KMS-11 (cell line): Measurements from ENCODE around the gene PRKCZ.

Source experiments
- H2AFZ ChIP-seq: fragments of 200-600 bp; sonication (generic); 2 replicates; pipeline ENCODE4 v1.6.1; 2016; ENCODE audit warnings: antibody characterized with exemption, mixed run types, low read depth
- H3K27ac ChIP-seq: fragments of 200-600 bp; sonication (generic); 2 replicates; pipeline ENCODE4 v1.6.1; 2016; ENCODE audit warnings: mild to moderate bottlenecking, mixed run types
- H3K27me3 ChIP-seq: fragments of 200-600 bp; sonication (generic); 2 replicates; pipeline ENCODE4 v1.6.1; 2017; ENCODE audit warnings: mild to moderate bottlenecking, low read depth, mixed run types, moderate library complexity; ENCODE audit not compliant: insufficient read depth
- H3K36me3 ChIP-seq: fragments of 200-600 bp; sonication (generic); 2 replicates; pipeline ENCODE4 v1.6.1; 2017; ENCODE audit warnings: mild to moderate bottlenecking, mixed run types; ENCODE audit not compliant: insufficient read depth
- H3K4me1 ChIP-seq: fragments of 200-600 bp; sonication (generic); 2 replicates; pipeline ENCODE4 v1.6.1; 2016; ENCODE audit warnings: mild to moderate bottlenecking, low read depth, mixed run types; ENCODE audit not compliant: poor library complexity, severe bottlenecking
- H3K4me2 ChIP-seq: fragments of 200-600 bp; sonication (generic); 2 replicates; pipeline ENCODE4 v1.7.0; 2016; ENCODE audit warnings: mild to moderate bottlenecking, mixed run types
- H3K4me3 ChIP-seq: fragments of 200-600 bp; sonication (generic); IDR thresholded peaks from 2 replicates; pipeline ENCODE4 v1.6.1; 2017; ENCODE audit warnings: low read depth, low read length, mixed read lengths; ENCODE audit not compliant: insufficient read depth
- H3K79me2 ChIP-seq: fragments of 200-600 bp; sonication (generic); 2 replicates; pipeline ENCODE4 v1.6.1; 2016; ENCODE audit warnings: low read depth, mixed run types; ENCODE audit not compliant: insufficient read depth
- H3K9ac ChIP-seq: fragments of 200-600 bp; sonication (generic); 2 replicates; pipeline ENCODE4 v1.6.1; 2016; ENCODE audit warnings: mild to moderate bottlenecking, mixed run types
- H4K20me1 ChIP-seq: fragments of 200-600 bp; sonication (generic); 2 replicates; pipeline ENCODE4 v1.6.1; 2016; ENCODE audit warnings: mild to moderate bottlenecking, mixed run types; ENCODE audit not compliant: insufficient read depth
- TF ChIP-seq, protein P1 (sequence below): fragments of 200-600 bp; sonication (generic); conservative IDR thresholded peaks from 2 replicates; pipeline ENCODE4 v1.6.1; 2017; ENCODE audit warnings: low read depth, mild to moderate bottlenecking, antibody characterized with exemption, low read length, moderate library complexity, mixed read lengths

Gene PRKCZ

GRCh38 chr1:2152954-2153353, 102.7 kb downstream of the PRKCZ start:
- no peak overlapping the region for H3K9ac ChIP-seq
- no peaks in the 10 kb centered on the region for H3K79me2 ChIP-seq
- peaks cover 57% of the 10 kb centered on the region; the same call in 1 of the 2 replicates for H3K27me3 ChIP-seq
- TF ChIP-seq, protein P1, sequence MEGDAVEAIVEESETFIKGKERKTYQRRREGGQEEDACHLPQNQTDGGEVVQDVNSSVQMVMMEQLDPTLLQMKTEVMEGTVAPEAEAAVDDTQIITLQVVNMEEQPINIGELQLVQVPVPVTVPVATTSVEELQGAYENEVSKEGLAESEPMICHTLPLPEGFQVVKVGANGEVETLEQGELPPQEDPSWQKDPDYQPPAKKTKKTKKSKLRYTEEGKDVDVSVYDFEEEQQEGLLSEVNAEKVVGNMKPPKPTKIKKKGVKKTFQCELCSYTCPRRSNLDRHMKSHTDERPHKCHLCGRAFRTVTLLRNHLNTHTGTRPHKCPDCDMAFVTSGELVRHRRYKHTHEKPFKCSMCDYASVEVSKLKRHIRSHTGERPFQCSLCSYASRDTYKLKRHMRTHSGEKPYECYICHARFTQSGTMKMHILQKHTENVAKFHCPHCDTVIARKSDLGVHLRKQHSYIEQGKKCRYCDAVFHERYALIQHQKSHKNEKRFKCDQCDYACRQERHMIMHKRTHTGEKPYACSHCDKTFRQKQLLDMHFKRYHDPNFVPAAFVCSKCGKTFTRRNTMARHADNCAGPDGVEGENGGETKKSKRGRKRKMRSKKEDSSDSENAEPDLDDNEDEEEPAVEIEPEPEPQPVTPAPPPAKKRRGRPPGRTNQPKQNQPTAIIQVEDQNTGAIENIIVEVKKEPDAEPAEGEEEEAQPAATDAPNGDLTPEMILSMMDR = no peak
- H3K4me3 ChIP-seq = no peak overlapping the region
- H4K20me1 ChIP-seq = no peaks in the 10 kb centered on the region
- no peak overlapping the region for H3K4me2 ChIP-seq
- no peaks in the 10 kb centered on the region for H3K36me3 ChIP-seq
- H2AFZ ChIP-seq = no peak overlapping the region
- H3K27ac ChIP-seq = no peak overlapping the region
- no peaks in the 10 kb centered on the region for H3K4me1 ChIP-seq

- Histone ChIP-seq H3K4me3 (no peak overlapping the region), H3K27me3 (peaks cover 67% of the 10 kb centered on the region; the same call in 1 of the 2 replicates), H3K79me2 (no peaks in the 10 kb centered on the region), H3K4me1 (no peaks in the 10 kb centered on the region), H2AFZ (no peak overlapping the region), H3K4me2 (no peak overlapping the region), H3K36me3 (no peaks in the 10 kb centered on the region), H3K9ac (no peak overlapping the region), H3K27ac (no peak overlapping the region), H4K20me1 (no peaks in the 10 kb centered on the region)
- TF ChIP-seq, protein P1 = no peak
Observed at GRCh38 chr1:2154022-2154421, 103.8 kb downstream of the PRKCZ start.

DNA sequence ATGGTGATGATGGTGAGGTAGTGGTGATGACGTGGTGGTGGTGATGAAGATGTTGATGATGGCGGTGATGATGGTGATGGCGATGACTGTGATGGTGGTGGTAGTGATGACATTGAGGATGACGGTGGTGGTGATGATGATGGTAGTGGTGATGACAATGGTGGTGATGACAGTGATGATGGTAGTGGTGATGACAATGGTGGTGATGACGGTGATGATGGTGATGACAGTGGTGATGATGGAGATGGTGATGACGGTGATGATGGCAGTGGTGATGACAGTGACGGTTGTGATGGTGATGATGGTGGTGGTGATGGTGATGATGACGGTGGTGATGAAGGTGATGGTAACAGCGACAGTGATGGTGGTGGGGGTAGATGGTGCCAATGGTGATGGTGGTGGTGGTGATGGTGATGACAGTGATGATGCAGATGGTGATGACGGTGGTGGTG, 105.0 kb downstream of the PRKCZ start:
- H2AFZ ChIP-seq = no peak overlapping the region
- no peaks in the 10 kb centered on the region for H3K36me3 ChIP-seq
- no peak overlapping the region for H3K4me2 ChIP-seq
- no peaks in the 10 kb centered on the region for H4K20me1 ChIP-seq
- no peak overlapping the region for H3K9ac ChIP-seq
- H3K4me1 ChIP-seq = no peaks in the 10 kb centered on the region
- peaks cover 74% of the 10 kb centered on the region; the same call in 1 of the 2 replicates for H3K27me3 ChIP-seq
- TF ChIP-seq, protein P1 = no peak
- no peaks in the 10 kb centered on the region for H3K79me2 ChIP-seq
- H3K4me3 ChIP-seq = no peak overlapping the region
- H3K27ac ChIP-seq = no peak overlapping the region

GRCh38 chr1:2155788-2156187, 105.6 kb downstream of the PRKCZ start:
- Histone ChIP-seq H3K9ac (no peak overlapping the region), H3K27me3 (peaks cover 73% of the 10 kb centered on the region; the same call in 1 of the 2 replicates), H3K36me3 (no peaks in the 10 kb centered on the region), H3K79me2 (no peaks in the 10 kb centered on the region), H3K4me1 (no peaks in the 10 kb centered on the region), H4K20me1 (no peaks in the 10 kb centered on the region), H3K4me2 (no peak overlapping the region), H2AFZ (no peak overlapping the region), H3K27ac (no peak overlapping the region), H3K4me3 (no peak overlapping the region)
- TF ChIP-seq, protein P1 = no peak
